ENCODE results near the gene CUL1.

CUL1 gene

DNA sequence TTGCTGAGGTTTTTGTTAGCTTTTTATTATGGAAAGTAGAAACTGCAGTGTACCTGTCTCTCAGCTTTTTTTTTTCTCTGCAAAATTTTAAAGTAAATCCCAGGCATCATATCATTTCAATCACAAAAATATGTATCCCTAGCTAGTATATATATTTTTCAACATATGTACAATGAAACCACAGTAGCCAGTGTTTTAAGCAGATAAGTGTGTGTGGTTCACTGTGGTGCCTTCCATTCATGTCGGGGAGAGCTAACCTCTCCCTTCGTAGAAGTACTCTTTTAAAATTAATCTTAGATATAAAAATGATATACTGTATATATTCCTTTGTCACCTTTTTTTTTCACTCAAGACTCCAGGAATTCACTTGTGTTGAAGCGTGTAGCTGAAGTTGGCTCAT, 22.7 kb downstream of the CUL1 start:
- no peak overlapping the region for H3K9ac ChIP-seq (ENCODE audit: low read depth, low read length)
- no peaks in the 10 kb centered on the region for H3K9me3 ChIP-seq (replicated peaks; ENCODE audit: low read length)
- no peaks in the 10 kb centered on the region for H3K27me3 ChIP-seq (ENCODE audit: control insufficient read depth, insufficient read depth, low read length)
- peaks cover 5% of the 10 kb centered on the region for H3K4me1 ChIP-seq (ENCODE audit: control insufficient read depth, insufficient read depth, low read length)
- no peak overlapping the region for H3K4me3 ChIP-seq (ENCODE audit: low read length)
- no peaks in the 10 kb centered on the region for H3K36me3 ChIP-seq (ENCODE audit: insufficient read depth, low read length)
- no peak overlapping the region for H3K4me2 ChIP-seq (ENCODE audit: low read length)

DNA sequence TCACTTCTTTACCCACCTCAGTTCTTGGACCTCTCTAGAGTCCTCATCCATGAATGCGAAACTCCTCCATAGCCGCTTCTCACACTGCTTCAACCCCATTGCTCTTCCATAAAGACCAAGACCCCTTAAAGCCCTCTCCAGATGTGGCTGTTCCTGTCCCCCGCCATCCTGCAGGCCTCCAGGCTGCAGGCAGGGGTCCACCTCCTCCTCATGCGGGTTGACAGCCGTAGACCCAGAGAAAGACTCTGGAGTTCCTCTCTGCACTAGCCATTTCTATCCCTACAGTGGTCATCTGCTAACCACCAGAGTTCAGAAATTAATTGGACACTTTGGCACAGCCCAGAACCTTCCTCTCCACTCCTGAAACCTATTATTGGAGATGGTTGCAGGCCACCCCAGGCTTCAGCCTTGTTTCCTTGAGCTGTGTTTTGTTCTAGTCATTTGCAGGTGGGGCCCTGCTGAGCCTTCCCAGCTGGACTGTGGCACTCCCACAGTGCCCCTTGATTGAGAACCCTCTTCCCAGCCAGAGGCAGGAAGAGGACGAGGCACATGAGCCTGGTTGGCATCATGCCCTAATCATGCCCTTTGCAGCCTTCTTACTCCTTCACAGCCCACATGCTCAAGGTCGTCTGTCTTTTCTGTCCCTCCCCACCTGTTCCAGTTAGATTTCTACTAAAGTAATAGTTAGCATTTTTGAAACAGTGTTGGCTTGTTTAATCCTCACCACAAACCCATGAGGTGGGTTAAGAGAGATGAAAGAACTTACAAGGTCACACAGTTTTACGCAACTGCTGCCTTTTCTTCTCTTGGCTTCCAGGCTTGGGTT, 23.9 kb downstream of the CUL1 start:
- no peak overlapping the region for H3K9ac ChIP-seq (ENCODE audit: low read depth, low read length)
- no peaks in the 10 kb centered on the region for H3K36me3 ChIP-seq (ENCODE audit: insufficient read depth, low read length)
- no peaks in the 10 kb centered on the region for H3K9me3 ChIP-seq (replicated peaks; ENCODE audit: low read length)
- no peak overlapping the region for H3K4me2 ChIP-seq (ENCODE audit: low read length)
- H3K27me3 ChIP-seq (ENCODE audit: control insufficient read depth, insufficient read depth, low read length): no peaks in the 10 kb centered on the region
- H3K4me3 ChIP-seq (ENCODE audit: low read length): no peak overlapping the region
- H3K4me1 ChIP-seq (ENCODE audit: control insufficient read depth, insufficient read depth, low read length): peaks cover 5% of the 10 kb centered on the region

DNA sequence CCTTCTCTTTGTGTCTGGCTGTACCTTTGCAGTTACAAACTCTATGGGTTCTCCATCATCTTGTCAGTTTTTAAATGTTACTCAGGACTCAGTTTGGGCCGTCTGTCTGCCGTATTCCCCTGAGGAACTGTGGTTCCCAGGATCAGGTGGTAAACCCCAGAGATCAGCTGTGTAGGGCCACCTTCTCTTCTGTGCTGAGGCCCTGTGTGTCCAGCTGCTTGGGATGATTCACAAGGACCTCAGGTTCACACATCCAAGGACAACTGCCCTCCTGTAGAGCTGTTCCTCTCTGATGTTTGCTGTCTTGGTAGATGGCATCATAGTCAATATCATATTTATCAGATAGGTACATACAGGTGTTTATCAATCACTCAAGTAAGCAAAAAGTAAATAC, 24.5 kb downstream of the CUL1 start:
- H3K4me3 ChIP-seq (ENCODE audit: low read length): no peak overlapping the region
- no peak overlapping the region for H3K9ac ChIP-seq (ENCODE audit: low read depth, low read length)
- peaks cover 5% of the 10 kb centered on the region for H3K4me1 ChIP-seq (ENCODE audit: control insufficient read depth, insufficient read depth, low read length)
- H3K36me3 ChIP-seq (ENCODE audit: insufficient read depth, low read length): no peaks in the 10 kb centered on the region
- H3K9me3 ChIP-seq (replicated peaks; ENCODE audit: low read length): no peaks in the 10 kb centered on the region
- no peak overlapping the region for H3K4me2 ChIP-seq (ENCODE audit: low read length)
- H3K27me3 ChIP-seq (ENCODE audit: control insufficient read depth, insufficient read depth, low read length): no peaks in the 10 kb centered on the region

DNA sequence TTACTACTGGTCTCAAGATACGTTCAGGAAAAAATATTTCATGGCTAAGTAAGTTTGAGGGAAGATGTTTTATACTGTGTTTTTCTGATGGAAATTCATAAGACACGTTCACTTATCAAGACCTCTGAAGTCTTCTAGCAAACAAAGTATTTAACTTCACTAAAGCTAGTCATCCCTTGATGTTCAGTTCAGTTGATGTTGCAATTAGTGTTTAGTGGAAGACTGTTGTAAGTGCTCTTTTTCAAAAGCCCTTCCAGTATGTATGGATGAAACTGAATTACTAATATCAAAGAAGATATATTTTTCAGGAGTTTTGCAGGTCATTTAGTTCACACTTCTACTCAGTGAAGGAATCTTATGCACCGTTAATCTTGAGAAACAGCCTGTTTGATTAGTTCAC, 25.1 kb downstream of the CUL1 start:
- no peak overlapping the region for H3K9ac ChIP-seq (ENCODE audit: low read depth, low read length)

DNA sequence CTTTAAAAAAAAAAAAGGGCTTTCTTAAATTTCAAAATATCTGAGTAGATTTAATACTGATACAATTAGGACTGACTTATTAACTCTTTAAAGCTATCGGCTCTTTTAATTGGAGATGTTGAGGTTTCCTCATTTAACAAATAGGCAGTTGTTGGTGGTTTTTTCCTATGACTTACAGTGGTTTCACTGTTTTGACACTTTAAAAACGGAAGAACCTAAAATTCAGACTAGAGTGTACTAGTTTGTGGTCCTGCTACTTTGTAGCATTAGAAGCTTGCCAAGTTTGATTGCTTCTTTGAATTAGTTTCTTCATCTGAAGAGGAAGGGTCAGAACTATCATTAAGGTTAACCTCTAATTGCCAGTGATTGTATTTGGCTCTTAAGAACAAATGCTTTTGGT, 27.7 kb downstream of the CUL1 start:
- H3K4me1 ChIP-seq (ENCODE audit: control insufficient read depth, insufficient read depth, low read length): peaks cover 24% of the 10 kb centered on the region

More for the DNA sequence above, 25.1 kb downstream of the CUL1 start:
- Histone ChIP-seq H3K9me3 (replicated peaks; ENCODE audit: low read length) (no peaks in the 10 kb centered on the region), H3K27me3 (ENCODE audit: control insufficient read depth, insufficient read depth, low read length) (no peaks in the 10 kb centered on the region), H3K4me2 (ENCODE audit: low read length) (peak overlapping the region; percentile 10), H3K4me3 (ENCODE audit: low read length) (no peak overlapping the region), H3K4me1 (ENCODE audit: control insufficient read depth, insufficient read depth, low read length) (peaks cover 5% of the 10 kb centered on the region), H3K36me3 (ENCODE audit: insufficient read depth, low read length) (no peaks in the 10 kb centered on the region)

DNA sequence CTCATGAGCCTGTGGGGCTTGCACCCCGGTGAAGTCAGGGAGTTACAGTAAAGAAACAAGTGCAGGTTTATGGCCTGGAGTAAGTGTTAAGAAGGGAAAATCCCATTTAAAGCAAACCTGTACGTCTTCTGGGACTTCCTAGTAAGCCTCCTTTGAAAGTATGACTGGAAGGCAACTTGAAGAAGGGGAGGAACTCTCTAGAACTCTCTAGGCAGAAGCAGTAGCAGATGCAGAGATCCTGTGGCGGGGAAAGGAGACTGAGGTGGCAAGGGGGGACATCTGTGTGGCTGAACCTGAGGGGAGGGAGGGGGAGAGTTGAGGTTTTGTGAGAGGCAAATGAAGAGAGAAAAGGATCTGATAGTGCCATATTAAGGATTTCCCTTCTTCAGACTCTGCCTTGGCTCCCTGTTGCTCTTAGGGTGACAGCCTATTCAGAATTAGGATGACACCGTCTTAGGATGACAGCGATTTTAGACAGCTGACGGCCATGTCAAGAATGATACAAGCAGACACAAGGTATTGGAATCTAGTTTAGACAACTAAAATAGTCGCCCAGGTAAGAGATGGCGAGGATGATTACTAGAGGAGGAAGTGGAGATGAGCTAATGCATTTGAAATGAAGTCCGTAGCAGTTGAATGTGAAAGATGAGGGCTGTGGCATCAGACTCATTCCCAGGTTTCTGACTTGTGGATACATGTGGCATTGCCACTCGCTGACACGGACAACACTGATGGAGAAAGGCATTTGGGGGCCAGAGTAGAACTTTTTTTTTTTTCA, 29.0 kb downstream of the CUL1 start:
- Histone ChIP-seq H3K36me3 (ENCODE audit: insufficient read depth, low read length) (peaks cover 7% of the 10 kb centered on the region), H3K4me2 (ENCODE audit: low read length) (no peak overlapping the region), H3K9ac (ENCODE audit: low read depth, low read length) (no peak overlapping the region), H3K4me1 (ENCODE audit: control insufficient read depth, insufficient read depth, low read length) (peaks cover 20% of the 10 kb centered on the region), H3K4me3 (ENCODE audit: low read length) (no peak overlapping the region), H3K27me3 (ENCODE audit: control insufficient read depth, insufficient read depth, low read length) (no peaks in the 10 kb centered on the region), H3K9me3 (replicated peaks; ENCODE audit: low read length) (no peaks in the 10 kb centered on the region)

More for the DNA sequence above, 27.7 kb downstream of the CUL1 start:
- H3K36me3 ChIP-seq (ENCODE audit: insufficient read depth, low read length): peaks cover under 1% of the 10 kb centered on the region
- no peaks in the 10 kb centered on the region for H3K27me3 ChIP-seq (ENCODE audit: control insufficient read depth, insufficient read depth, low read length)
- H3K4me3 ChIP-seq (ENCODE audit: low read length): no peak overlapping the region
- H3K9ac ChIP-seq (ENCODE audit: low read depth, low read length): no peak overlapping the region
- no peaks in the 10 kb centered on the region for H3K9me3 ChIP-seq (replicated peaks; ENCODE audit: low read length)
- no peak overlapping the region for H3K4me2 ChIP-seq (ENCODE audit: low read length)

DNA sequence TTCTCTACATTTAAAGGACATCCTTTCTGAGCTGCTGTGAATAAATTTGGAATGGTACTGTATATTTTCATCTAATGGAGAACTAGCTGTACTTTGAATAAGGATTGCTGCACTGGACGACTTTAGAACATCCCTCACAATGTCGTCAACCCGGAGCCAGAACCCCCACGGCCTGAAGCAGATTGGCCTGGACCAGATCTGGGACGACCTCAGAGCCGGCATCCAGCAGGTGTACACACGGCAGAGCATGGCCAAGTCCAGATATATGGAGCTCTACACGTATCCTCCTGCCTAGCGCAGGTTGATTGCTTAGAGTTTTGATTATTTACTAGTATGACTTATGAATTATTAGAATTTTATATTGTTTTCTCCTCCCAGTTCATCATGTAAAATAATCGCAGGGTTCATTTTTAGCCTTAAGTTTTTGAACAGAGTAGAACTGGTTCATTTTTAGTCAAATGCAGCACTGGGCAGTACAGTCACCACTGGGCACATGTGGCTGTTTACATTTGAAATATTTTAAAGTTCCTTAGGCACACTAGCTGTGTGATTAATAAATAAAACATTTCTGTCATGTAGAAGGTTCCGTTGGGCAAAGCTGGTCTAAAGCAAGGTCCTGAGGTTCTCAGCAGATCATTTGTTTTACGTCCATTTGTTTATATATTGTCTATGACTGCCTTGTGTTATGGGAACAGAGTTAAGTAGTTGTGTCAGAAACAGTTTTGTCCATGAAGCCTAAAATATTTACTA, 31.5 kb downstream of the CUL1 start:
- H3K9ac ChIP-seq (ENCODE audit: low read depth, low read length): no peak overlapping the region
- no peak overlapping the region for H3K4me3 ChIP-seq (ENCODE audit: low read length)
- no peaks in the 10 kb centered on the region for H3K27me3 ChIP-seq (ENCODE audit: control insufficient read depth, insufficient read depth, low read length)
- peaks cover 28% of the 10 kb centered on the region for H3K4me1 ChIP-seq (ENCODE audit: control insufficient read depth, insufficient read depth, low read length)
- H3K4me2 ChIP-seq (ENCODE audit: low read length): peak overlapping the region; percentile 50
- H3K9me3 ChIP-seq (replicated peaks; ENCODE audit: low read length): no peaks in the 10 kb centered on the region
- peaks cover 16% of the 10 kb centered on the region for H3K36me3 ChIP-seq (ENCODE audit: insufficient read depth, low read length)

DNA sequence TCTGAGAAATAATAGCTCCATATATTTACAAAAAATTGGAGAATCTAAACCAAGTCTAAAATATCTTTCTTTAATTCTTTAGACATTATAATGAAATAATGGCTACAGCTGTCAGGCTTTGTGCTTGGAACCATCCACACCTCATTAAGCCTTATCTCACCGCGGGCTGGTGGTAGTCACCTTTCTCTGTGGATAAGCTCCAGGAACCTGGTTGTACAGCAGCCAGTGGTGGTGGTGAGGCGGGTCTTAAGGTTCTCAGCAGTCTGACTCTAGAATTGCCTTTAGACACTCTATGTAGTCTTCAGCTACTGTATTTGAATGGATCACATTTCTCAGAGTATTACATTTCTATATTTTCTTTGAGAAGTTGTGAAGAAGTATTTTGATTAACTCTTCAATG, 34.2 kb downstream of the CUL1 start:
- Histone ChIP-seq H3K9me3 (replicated peaks; ENCODE audit: low read length) (no peaks in the 10 kb centered on the region), H3K9ac (ENCODE audit: low read depth, low read length) (no peak overlapping the region), H3K4me3 (ENCODE audit: low read length) (no peak overlapping the region), H3K36me3 (ENCODE audit: insufficient read depth, low read length) (peaks cover 22% of the 10 kb centered on the region), H3K27me3 (ENCODE audit: control insufficient read depth, insufficient read depth, low read length) (no peaks in the 10 kb centered on the region), H3K4me2 (ENCODE audit: low read length) (no peak overlapping the region), H3K4me1 (ENCODE audit: control insufficient read depth, insufficient read depth, low read length) (peaks cover 28% of the 10 kb centered on the region)

DNA sequence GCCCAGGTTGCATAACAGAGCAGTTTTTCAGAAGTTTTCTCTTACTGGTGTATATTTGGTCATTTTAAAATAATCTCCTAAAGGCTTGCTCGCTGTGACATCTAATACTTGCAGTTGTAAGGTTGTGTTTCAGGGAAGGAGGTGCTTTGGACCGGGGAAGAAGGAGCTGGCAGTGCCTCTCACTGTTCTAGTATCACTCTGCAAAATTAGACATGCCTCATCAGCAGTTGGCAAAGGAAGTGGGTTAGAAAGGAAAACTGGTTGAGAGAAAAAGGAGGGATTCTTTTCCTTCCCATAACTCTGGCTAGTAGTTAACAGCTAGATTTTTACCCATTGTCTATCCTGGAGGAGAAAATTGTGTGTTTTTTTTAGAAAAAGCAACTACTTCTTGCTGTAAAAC, 34.8 kb downstream of the CUL1 start:
- H3K4me2 ChIP-seq (ENCODE audit: low read length): no peak overlapping the region
- peaks cover 28% of the 10 kb centered on the region for H3K4me1 ChIP-seq (ENCODE audit: control insufficient read depth, insufficient read depth, low read length)
- H3K36me3 ChIP-seq (ENCODE audit: insufficient read depth, low read length): peaks cover 29% of the 10 kb centered on the region
- H3K27me3 ChIP-seq (ENCODE audit: control insufficient read depth, insufficient read depth, low read length): no peaks in the 10 kb centered on the region
- no peak overlapping the region for H3K4me3 ChIP-seq (ENCODE audit: low read length)
- H3K9me3 ChIP-seq (replicated peaks; ENCODE audit: low read length): no peaks in the 10 kb centered on the region
- no peak overlapping the region for H3K9ac ChIP-seq (ENCODE audit: low read depth, low read length)

DNA sequence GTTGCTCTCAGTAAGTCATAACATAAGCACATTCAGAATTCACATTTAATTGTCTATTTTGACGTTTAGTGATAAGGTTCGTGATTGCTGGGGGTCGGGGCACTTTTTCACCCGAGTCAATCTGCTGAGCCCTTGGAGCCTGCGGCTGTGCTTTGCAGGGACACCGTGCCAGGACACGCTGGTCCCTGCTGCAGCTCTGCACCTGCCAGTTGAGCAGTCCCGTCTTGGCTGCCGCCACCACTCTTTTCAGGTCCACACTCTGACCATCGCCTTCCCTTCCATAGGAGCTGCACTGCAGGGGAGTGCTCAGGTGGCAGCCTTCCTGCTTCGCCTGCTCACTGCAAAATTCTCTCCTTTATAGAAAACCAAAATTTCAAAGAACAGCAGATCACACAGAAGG, 36.4 kb downstream of the CUL1 start:
- H3K4me2 ChIP-seq (ENCODE audit: low read length): no peak overlapping the region
- peaks cover 30% of the 10 kb centered on the region for H3K36me3 ChIP-seq (ENCODE audit: insufficient read depth, low read length)
- no peaks in the 10 kb centered on the region for H3K27me3 ChIP-seq (ENCODE audit: control insufficient read depth, insufficient read depth, low read length)
- H3K9ac ChIP-seq (ENCODE audit: low read depth, low read length): no peak overlapping the region
- no peak overlapping the region for H3K4me3 ChIP-seq (ENCODE audit: low read length)
- H3K4me1 ChIP-seq (ENCODE audit: control insufficient read depth, insufficient read depth, low read length): peaks cover 26% of the 10 kb centered on the region
- no peaks in the 10 kb centered on the region for H3K9me3 ChIP-seq (replicated peaks; ENCODE audit: low read length)

DNA sequence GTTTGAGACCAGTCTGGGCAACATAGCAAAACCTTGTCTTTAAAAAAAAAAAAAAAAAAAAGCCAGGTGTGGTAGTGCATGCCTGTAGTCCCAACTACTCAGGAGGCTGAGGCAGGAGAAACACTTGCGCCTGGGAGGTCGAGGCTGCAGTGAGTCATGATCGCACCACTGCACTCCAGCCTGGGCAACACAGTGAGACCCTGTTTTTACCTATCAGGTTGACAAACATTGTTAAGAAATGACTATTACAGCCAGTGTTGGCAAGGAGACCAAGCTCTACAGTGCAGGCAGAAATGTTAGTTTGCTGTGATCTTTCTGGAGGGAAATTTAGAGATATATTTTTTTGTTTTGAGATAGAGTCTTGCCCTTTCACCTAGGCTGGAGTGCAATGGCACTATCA, 37.3 kb downstream of the CUL1 start:
- Histone ChIP-seq H3K27me3 (ENCODE audit: control insufficient read depth, insufficient read depth, low read length) (no peaks in the 10 kb centered on the region), H3K9ac (ENCODE audit: low read depth, low read length) (no peak overlapping the region), H3K4me3 (ENCODE audit: low read length) (no peak overlapping the region), H3K4me1 (ENCODE audit: control insufficient read depth, insufficient read depth, low read length) (peaks cover 18% of the 10 kb centered on the region), H3K36me3 (ENCODE audit: insufficient read depth, low read length) (peaks cover 38% of the 10 kb centered on the region), H3K9me3 (replicated peaks; ENCODE audit: low read length) (no peaks in the 10 kb centered on the region), H3K4me2 (ENCODE audit: low read length) (no peak overlapping the region)
